Measurements from ENCODE around the gene KRTAP10-7.

- TF ChIP-seq, protein P1, sequence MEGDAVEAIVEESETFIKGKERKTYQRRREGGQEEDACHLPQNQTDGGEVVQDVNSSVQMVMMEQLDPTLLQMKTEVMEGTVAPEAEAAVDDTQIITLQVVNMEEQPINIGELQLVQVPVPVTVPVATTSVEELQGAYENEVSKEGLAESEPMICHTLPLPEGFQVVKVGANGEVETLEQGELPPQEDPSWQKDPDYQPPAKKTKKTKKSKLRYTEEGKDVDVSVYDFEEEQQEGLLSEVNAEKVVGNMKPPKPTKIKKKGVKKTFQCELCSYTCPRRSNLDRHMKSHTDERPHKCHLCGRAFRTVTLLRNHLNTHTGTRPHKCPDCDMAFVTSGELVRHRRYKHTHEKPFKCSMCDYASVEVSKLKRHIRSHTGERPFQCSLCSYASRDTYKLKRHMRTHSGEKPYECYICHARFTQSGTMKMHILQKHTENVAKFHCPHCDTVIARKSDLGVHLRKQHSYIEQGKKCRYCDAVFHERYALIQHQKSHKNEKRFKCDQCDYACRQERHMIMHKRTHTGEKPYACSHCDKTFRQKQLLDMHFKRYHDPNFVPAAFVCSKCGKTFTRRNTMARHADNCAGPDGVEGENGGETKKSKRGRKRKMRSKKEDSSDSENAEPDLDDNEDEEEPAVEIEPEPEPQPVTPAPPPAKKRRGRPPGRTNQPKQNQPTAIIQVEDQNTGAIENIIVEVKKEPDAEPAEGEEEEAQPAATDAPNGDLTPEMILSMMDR (IDR thresholded peaks at IDR 0.05), result no peak
- no peak for TF ChIP-seq POLR2A (IDR thresholded peaks at IDR 0.05)
Observed at GRCh38 chr21:44647222-44647552, 46.8 kb downstream of the KRTAP10-7 start.

Measured in uterus (tissue), 2 donors.